GM21528 (cell line): ENCODE measurements around the gene KRTAP19-3.
"Not testable (repeated sequence)": the region's sequence is repeated elsewhere in the genome, so short reads cannot be mapped to it uniquely, and the experiment has no call there.

Experiments used
- ATAC-seq: cut with Tn5 transposase; IDR thresholded peaks from one replicate; pipeline ENCODE4 v1.9.1; 2021; ENCODE audit warnings: mild to moderate bottlenecking, moderate library complexity; ENCODE audit not compliant: unreplicated experiment, low FRiP score

Gene KRTAP19-3

DNA sequence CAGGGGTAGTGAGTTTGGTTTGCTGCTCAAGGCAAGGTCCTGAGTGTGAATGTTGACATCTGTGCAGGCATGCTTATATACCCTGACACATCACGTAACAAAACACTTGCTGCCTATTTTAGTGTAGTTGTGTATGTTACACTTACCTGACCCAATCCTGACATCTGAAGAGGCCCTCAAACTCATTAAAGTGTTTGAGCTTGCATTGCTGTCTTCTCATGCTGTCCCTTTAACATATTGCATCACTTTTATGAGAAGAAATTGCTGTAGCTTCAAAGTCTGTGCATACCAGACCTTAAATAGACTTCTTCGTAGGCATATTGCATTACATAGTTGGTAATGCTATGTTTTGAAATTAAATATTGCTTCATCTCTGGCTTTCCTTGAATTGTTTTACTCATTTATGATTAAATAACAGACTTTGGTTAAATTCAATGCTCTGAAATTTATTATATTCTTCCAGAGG lies at the start of gene KRTAP19-3:
TSS of gene KRTAP19-3 (minus strand) at position 51 of the 466 bp plus-strand sequence. CDS start 56 bp downstream, outside the sequence.
- ATAC-seq: no peak

DNA sequence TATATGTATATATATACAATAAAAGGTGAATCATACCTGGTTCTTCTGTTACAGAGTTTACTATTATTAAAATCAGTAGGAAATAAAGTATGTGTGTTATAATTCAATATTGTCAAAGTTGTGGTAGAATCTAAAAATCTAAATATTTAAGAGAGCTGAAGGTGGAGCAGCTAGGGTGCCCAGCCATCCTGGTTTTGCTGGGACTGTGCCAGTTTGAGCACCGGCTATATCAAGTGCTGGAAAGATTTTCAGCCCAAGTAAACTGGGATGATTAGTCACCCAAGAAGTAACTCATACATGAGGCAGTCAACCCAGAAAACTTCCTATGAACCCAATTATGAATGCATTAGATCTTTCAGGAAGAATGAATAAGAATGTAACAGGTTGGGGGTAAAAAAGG lies 27.1 kb upstream of the KRTAP19-3 start:
- ATAC-seq: no peak

- no peak for ATAC-seq
These were observed 23.9 kb upstream of the KRTAP19-3 start for GRCh38 chr21:30515681-30516080.

DNA sequence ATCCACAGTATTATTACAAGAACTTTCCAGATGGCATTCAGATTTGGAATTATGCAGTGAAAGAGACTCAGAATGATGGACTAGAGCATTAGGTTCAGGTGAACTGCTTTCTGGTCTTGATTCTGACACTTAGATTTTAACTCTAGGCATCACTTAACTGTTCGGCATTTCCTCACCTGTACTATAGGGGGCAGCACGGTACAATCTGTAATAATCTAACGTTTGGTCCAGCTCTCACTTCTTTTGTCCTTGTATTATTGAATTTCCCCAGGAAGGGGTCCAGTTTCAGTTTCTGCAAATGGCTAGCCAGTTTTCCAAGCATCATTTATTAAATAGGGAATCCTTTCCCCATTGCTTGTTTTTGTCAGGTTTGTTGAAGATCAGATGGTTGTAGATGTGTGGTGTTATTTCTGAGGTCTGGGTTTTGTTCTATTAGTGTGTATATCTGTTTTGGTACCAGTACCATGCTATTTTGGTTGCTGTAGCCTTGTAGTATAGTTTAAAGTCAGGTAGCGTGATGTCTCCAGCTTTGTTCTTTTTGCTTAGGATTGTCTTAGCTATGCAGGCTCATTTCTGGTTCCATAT lies 13.9 kb upstream of the KRTAP19-3 start:
- not testable (repeated sequence) for ATAC-seq

GRCh38 chr21:30502041-30502440 lies 10.2 kb upstream of the KRTAP19-3 start, which contains the start of gene KRTAP19-5:
KRTAP19-5 (minus strand) TSS chr21:30502141; CDS start chr21:30502090, 51 bp downstream.
- ATAC-seq: no peak

GRCh38 chr21:30497065-30497464 lies 5.3 kb upstream of the KRTAP19-3 start, which contains the start of gene KRTAP19-4:
KRTAP19-4 (minus strand) TSS chr21:30497165; CDS start chr21:30497110, 55 bp downstream.
- no peak for ATAC-seq

- ATAC-seq: no peak
These were observed 4.5 kb downstream of the KRTAP19-3 start, which contains the start of gene KRTAP19-2 for GRCh38 chr21:30487336-30487735. KRTAP19-2 (minus strand) TSS chr21:30487436; CDS start chr21:30487348, 88 bp downstream.

DNA sequence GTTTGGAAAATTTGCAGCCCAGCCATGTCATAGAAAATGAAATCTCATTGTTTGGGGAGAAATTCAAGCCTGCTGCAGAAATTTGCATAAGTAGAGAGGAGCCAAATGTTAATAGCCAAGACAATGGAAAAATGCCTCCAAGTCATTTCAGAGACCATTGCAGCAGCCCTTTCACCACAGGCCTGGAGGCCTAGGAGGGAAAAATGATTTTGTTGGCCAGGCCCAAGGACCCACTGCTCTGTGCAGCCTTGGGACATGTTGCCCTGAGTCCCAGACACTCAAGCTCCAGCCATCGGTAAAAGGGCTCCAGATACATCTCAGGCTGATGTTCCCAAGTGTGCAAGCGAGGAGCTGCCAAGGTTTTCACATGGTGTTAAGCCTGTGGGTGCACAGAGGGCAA lies 5.6 kb downstream of the KRTAP19-3 start:
- ATAC-seq: no peak

- no peak for ATAC-seq
These were observed 9.7 kb downstream of the KRTAP19-3 start for GRCh38 chr21:30482130-30482529.

GRCh38 chr21:30480145-30480544 lies 11.7 kb downstream of the KRTAP19-3 start, which contains the start of gene KRTAP19-1:
KRTAP19-1 (minus strand) TSS chr21:30480367; CDS start chr21:30480317, 50 bp downstream.
- no peak for ATAC-seq

DNA sequence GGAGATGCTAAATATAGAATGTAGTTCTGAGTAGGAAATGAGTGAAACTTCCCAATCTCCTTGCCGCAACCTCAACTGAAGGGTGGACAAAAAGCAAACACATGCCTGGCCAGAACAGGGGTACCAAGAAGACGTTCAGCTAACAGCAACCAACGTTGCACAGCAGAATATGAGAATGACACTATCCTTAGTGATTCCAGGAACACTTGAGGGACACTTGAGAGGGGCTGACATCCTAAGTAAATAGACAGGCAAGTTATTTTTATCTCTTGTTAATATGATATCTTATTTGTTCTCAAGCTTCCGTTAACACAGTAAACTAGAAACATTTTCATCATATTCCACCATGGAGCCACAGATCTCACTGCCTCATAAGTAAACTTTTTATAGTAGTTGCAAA lies 12.6 kb downstream of the KRTAP19-3 start:
- no peak for ATAC-seq

DNA sequence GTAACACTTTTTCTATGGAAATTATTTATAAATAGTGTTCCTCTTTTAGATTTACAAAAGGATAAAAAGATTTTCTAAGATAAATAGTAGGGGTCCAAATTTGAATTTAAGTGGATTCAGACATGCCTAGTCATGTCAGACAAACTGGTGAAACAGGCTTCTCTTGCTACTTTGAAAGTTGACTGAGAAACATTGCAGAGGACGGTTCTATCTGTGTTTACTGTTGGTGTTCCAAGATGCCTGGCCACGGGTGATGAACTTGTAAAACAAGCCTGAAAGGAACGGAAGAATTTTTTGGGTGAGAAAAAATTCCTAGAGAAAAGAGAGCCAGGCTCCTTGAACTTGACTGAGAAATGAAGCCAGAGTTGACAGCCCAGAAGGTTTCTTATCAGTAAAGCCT lies 13.8 kb downstream of the KRTAP19-3 start:
- ATAC-seq: no peak

GRCh38 chr21:30468900-30469714 lies 22.7 kb downstream of the KRTAP19-3 start:
- ATAC-seq: no peak

DNA sequence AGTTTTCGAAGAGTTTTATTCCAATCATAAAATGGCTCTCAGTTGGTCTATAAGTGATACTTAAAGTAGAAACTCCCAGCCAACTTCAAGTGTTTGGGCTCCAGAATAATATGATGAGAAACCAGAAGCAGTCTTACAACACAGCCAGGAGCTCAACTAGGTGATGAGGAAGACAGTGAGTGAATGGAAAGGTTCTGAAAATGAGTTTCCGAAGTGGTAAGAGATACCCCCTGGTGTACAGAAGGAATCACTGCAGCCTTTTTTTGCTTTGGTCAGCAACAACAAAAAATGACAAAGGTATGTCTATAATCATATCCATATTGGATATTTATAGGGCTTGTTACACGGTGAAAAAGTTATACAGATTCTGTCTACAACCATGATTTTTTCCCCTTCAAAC lies 28.1 kb downstream of the KRTAP19-3 start:
- no peak for ATAC-seq

- no peak for ATAC-seq
These were observed 43.3 kb downstream of the KRTAP19-3 start for GRCh38 chr21:30448514-30448913.

- ATAC-seq: no peak
These were observed 44.8 kb downstream of the KRTAP19-3 start for GRCh38 chr21:30447056-30447455.

DNA sequence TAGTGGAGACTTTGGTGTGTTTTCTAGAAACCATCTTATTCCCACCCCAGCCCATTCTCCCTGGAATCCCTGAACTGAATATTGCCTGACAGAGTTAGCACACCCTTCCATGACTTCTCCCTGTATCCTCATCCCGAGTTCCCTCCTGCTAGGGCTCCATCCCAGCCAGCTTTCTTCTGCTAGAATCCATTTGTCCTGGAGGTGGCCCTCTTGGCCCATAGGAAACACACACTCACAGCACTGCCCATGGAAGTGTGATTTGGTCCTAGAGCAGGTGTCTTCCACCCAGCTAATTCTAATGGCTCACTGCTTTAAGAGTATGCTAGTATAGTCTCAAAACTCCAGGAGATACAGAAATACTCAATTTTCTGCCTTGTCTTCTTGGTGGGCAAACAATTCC lies 47.6 kb downstream of the KRTAP19-3 start:
- no peak for ATAC-seq

DNA sequence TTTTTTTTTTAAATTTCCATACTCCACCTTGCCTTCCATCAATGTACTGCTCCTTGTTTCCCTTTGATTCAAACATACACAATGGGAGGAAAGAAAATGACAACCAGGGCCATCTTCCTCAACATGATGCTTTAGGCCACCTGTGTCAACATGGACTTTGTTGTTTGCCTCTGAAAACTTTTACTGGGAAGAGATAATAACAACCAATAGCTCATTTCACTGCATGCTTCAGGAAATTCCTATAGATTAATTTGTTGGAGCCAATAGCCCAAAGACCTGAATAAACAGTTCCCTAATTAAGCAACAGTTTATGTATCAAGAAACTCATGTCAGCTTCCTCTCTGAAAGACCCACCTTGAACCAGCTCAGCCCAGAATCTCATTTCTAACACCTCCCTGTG lies 48.6 kb downstream of the KRTAP19-3 start:
- no peak for ATAC-seq
